Measurements from ENCODE around the gene TOLLIP.

- TF ChIP-seq CTCF (IDR thresholded peaks at IDR 0.05) (no peak), POLR2A (IDR thresholded peaks at IDR 0.05) (no peak)
Observed at GRCh38 chr11:1279674-1280055, 29.8 kb downstream of the TOLLIP start.

Measured in body of pancreas (tissue), 4 donors.